DOHH2 (cell line): ENCODE data around the gene LTBR.

ENCODE experiments used
- H3F3A ChIP-seq: fragments of 200-600 bp; sonication (generic), shearing (Covaris generic); 2 replicates; pipeline ENCODE4 v1.6.0; 2016; ENCODE audit warnings: antibody characterized with exemption, mild to moderate bottlenecking; ENCODE audit not compliant: control insufficient read depth, insufficient read depth
- H3K27ac ChIP-seq: fragments of 200-600 bp; sonication (generic); 2 replicates; pipeline ENCODE4 v1.5.1; 2014; ENCODE audit warnings: low read depth, mild to moderate bottlenecking, low read length, moderate library complexity
- H3K27me3 ChIP-seq: fragments of 200-600 bp; sonication (generic); 2 replicates; pipeline ENCODE4 v1.6.1; 2014; ENCODE audit warnings: mild to moderate bottlenecking, low read length, mixed read lengths; ENCODE audit not compliant: control insufficient read depth
- H3K36me3 ChIP-seq: fragments of 200-600 bp; sonication (generic); 2 replicates; pipeline ENCODE4 v1.6.1; 2014; ENCODE audit warnings: mild to moderate bottlenecking, low read length, moderate library complexity, mixed read lengths; ENCODE audit not compliant: control insufficient read depth
- H3K4me1 ChIP-seq: fragments of 200-600 bp; sonication (generic); 2 replicates; pipeline ENCODE4 v1.6.1; 2014; ENCODE audit warnings: mild to moderate bottlenecking, low read length, mixed read lengths; ENCODE audit not compliant: control insufficient read depth
- H3K4me2 ChIP-seq: fragments of 200-600 bp; sonication (generic); 2 replicates; pipeline ENCODE4 v1.6.0; 2014; ENCODE audit warnings: mild to moderate bottlenecking, low read length, moderate library complexity
- H3K4me3 ChIP-seq: fragments of 200-600 bp; sonication (generic); 2 replicates; pipeline ENCODE4 v1.5.1; 2014; ENCODE audit warnings: mild to moderate bottlenecking, low read length, mixed read lengths
- H3K79me2 ChIP-seq: fragments of 200-600 bp; sonication (generic); 2 replicates; pipeline ENCODE4 v1.6.1; 2014; ENCODE audit warnings: mild to moderate bottlenecking, low read length, mixed read lengths; ENCODE audit not compliant: control insufficient read depth
- H3K9me2 ChIP-seq: fragments of 200-600 bp; sonication (generic); replicated peaks from 2 replicates; pipeline ENCODE4 v1.6.1; 2014; ENCODE audit warnings: mild to moderate bottlenecking, low read length, mixed read lengths; ENCODE audit not compliant: control insufficient read depth
- H3K9me3 ChIP-seq: fragments of 200-600 bp; sonication (generic); 2 replicates; pipeline ENCODE4 v1.6.1; 2014; ENCODE audit warnings: antibody characterized with exemption, low read length, mixed read lengths; ENCODE audit not compliant: control insufficient read depth, insufficient read depth
- H4K20me1 ChIP-seq: fragments of 200-600 bp; sonication (generic); 2 replicates; pipeline ENCODE4 v1.6.0; 2014; ENCODE audit warnings: low read depth, mild to moderate bottlenecking, antibody characterized with exemption, low read length, moderate library complexity; ENCODE audit not compliant: control insufficient read depth, insufficient read depth
- EZH2phosphoT487 ChIP-seq: fragments of 200-600 bp; sonication (generic); IDR thresholded peaks from 2 replicates; pipeline ENCODE4 v1.6.1; 2017; ENCODE audit warnings: borderline replicate concordance, mild to moderate bottlenecking, antibody characterized with exemption, low read length, moderate library complexity, mixed read lengths
- TF ChIP-seq, protein P1 (sequence below): fragments of 200-600 bp; sonication (generic); IDR thresholded peaks from one replicate; pipeline ENCODE4 v1.5.1; 2014; ENCODE audit warnings: antibody characterized with exemption, mild to moderate bottlenecking, low read depth, low read length; ENCODE audit not compliant: poor library complexity, severe bottlenecking

The LTBR gene

DNA sequence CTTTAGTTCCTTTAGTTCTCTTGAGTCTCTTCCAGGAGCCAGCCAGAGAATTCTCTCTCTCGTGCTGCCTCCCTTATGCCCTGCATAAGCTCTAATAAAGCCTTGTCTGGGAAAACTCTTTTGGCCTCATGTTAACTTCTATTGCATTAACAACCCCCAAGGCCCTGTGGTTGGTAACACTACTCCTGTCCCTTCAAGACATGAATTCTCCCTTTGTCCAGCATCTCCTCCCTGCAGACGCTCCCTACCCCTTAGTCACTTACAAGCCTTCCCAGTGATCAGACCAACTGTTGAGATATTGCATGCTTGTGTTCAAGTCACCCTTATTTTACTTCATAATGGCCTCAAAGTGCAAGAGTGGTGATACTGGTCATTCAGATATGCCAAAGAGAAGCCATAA lies 12.1 kb downstream of the LTBR start:
- Histone ChIP-seq H3K9me2 (no peaks in the 10 kb centered on the region), H3K4me1 (no peaks in the 10 kb centered on the region), H3K27ac (no peak overlapping the region), H3K27me3 (0 out of 2 replicates have a peak, but pooled peaks cover 5% of the 10 kb centered on the region), H3K79me2 (no peaks in the 10 kb centered on the region), H3F3A (no peaks in the 10 kb centered on the region), H4K20me1 (no peaks in the 10 kb centered on the region), H3K9me3 (no peaks in the 10 kb centered on the region), H3K4me3 (no peak overlapping the region), H3K36me3 (no peaks in the 10 kb centered on the region), H3K4me2 (no peak overlapping the region)
- TF ChIP-seq EZH2phosphoT487: no peak
- TF ChIP-seq, protein P1, sequence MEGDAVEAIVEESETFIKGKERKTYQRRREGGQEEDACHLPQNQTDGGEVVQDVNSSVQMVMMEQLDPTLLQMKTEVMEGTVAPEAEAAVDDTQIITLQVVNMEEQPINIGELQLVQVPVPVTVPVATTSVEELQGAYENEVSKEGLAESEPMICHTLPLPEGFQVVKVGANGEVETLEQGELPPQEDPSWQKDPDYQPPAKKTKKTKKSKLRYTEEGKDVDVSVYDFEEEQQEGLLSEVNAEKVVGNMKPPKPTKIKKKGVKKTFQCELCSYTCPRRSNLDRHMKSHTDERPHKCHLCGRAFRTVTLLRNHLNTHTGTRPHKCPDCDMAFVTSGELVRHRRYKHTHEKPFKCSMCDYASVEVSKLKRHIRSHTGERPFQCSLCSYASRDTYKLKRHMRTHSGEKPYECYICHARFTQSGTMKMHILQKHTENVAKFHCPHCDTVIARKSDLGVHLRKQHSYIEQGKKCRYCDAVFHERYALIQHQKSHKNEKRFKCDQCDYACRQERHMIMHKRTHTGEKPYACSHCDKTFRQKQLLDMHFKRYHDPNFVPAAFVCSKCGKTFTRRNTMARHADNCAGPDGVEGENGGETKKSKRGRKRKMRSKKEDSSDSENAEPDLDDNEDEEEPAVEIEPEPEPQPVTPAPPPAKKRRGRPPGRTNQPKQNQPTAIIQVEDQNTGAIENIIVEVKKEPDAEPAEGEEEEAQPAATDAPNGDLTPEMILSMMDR: no peak

DNA sequence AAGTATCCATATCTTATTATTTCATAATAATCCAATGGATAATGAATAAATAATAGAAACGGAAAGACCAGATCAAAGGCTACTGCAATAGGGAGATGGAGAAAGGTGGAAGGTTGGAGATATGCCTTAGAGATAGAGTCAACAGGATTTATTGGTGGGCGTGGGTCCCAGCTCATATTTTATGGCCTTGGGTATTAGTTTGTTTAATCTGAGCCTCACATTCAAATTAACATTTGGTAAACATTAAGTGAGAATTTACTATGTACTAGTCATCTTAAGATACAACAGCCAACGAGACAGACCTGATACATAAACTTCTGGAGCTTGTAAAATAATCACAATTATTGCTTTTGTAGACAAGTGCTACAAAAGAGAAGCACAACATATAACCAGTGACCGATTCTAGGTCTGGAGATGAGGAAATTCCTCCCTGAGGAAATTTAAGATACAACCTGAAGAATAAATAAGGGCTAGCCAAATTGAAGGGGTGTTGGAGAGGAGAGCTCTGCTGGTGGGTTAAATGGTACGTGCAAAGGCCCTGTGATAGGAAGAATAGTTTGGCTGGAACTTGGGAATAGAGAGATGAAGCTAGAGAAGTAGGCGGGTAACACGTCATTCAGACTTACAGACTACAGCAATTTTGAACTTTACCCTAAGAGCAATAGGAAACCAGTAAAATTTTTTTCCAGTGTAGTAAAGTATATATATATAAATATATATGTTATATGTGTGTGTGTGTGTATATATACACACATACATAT lies 16.1 kb downstream of the LTBR start:
- H3K36me3 ChIP-seq: no peaks in the 10 kb centered on the region
- TF ChIP-seq, protein P1: no peak
- TF ChIP-seq EZH2phosphoT487: no peak
- H3K27ac ChIP-seq: no peak overlapping the region
- H3K9me2 ChIP-seq: no peaks in the 10 kb centered on the region
- no peaks in the 10 kb centered on the region for H4K20me1 ChIP-seq
- no peaks in the 10 kb centered on the region for H3K9me3 ChIP-seq
- no peak overlapping the region for H3K4me3 ChIP-seq
- no peaks in the 10 kb centered on the region for H3K4me1 ChIP-seq
- H3F3A ChIP-seq: no peaks in the 10 kb centered on the region
- peaks cover 9% of the 10 kb centered on the region; the same call in 1 of the 2 replicates for H3K27me3 ChIP-seq
- no peaks in the 10 kb centered on the region for H3K79me2 ChIP-seq
- no peak overlapping the region for H3K4me2 ChIP-seq

DNA sequence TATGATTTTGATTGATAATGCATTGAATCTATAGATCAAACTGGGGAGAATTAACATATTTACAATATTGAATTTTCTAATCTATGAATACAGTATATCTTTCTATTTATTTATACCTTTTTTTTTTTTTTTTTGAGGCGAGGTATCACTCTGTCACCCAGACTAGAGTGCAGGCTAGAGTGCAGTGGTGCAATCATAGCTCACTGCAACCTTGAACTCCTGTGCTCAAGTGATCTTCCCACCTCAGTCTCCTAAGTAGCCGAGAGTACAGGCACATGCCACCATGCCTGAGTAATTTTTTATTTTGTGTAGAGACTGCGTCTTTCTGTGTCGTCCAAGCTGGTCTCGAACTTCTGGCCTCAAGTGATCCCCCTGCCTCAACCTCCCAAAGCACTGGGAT lies 20.4 kb downstream of the LTBR start:
- H3K9me2 ChIP-seq: no peaks in the 10 kb centered on the region
- H3K79me2 ChIP-seq: no peaks in the 10 kb centered on the region
- H3F3A ChIP-seq: no peaks in the 10 kb centered on the region
- H3K27ac ChIP-seq: no peak overlapping the region
- no peak overlapping the region for H3K4me2 ChIP-seq
- H3K9me3 ChIP-seq: no peaks in the 10 kb centered on the region
- no peaks in the 10 kb centered on the region for H3K4me1 ChIP-seq
- H4K20me1 ChIP-seq: no peaks in the 10 kb centered on the region
- no peaks in the 10 kb centered on the region for H3K36me3 ChIP-seq
- H3K27me3 ChIP-seq: peaks cover 12% of the 10 kb centered on the region; the same call in 1 of the 2 replicates
- H3K4me3 ChIP-seq: no peak overlapping the region
- TF ChIP-seq EZH2phosphoT487: no peak
- TF ChIP-seq, protein P1: no peak
